ENCODE results near the gene ARHGEF4.

GRCh38 chr2:131092458-131093005, 255.8 kb downstream of the ARHGEF4 start:
- TF ChIP-seq POLR2A (IDR thresholded peaks at IDR 0.05; ENCODE audit: borderline replicate concordance, extremely low read depth, insufficient read depth, insufficient read length) (no peak), JUND (IDR thresholded peaks at IDR 0.05) (no peak), CTCF (IDR thresholded peaks at IDR 0.05 in 2 of 3, conservative IDR thresholded peaks at IDR 0.05 in 1 of 3; ENCODE audit: borderline replicate concordance in 1 of 3, insufficient read depth in 1 of 3, low read depth in 2 of 3, low read length in 2 of 3) (no peak), EZH2phosphoT487 (IDR thresholded peaks at IDR 0.05; ENCODE audit: borderline replicate concordance) (no peak), SIN3A (IDR thresholded peaks at IDR 0.05; ENCODE audit: low read depth) (peak; percentile 69; the same call in 1 of the 2 replicates), SP1 (IDR thresholded peaks at IDR 0.05; ENCODE audit: low read depth) (no peak), POLR2AphosphoS5 (IDR thresholded peaks at IDR 0.05; ENCODE audit: low read depth, low read length) (no peak), MAX (IDR thresholded peaks at IDR 0.05) (no peak)
- TF ChIP-seq, protein P1, sequence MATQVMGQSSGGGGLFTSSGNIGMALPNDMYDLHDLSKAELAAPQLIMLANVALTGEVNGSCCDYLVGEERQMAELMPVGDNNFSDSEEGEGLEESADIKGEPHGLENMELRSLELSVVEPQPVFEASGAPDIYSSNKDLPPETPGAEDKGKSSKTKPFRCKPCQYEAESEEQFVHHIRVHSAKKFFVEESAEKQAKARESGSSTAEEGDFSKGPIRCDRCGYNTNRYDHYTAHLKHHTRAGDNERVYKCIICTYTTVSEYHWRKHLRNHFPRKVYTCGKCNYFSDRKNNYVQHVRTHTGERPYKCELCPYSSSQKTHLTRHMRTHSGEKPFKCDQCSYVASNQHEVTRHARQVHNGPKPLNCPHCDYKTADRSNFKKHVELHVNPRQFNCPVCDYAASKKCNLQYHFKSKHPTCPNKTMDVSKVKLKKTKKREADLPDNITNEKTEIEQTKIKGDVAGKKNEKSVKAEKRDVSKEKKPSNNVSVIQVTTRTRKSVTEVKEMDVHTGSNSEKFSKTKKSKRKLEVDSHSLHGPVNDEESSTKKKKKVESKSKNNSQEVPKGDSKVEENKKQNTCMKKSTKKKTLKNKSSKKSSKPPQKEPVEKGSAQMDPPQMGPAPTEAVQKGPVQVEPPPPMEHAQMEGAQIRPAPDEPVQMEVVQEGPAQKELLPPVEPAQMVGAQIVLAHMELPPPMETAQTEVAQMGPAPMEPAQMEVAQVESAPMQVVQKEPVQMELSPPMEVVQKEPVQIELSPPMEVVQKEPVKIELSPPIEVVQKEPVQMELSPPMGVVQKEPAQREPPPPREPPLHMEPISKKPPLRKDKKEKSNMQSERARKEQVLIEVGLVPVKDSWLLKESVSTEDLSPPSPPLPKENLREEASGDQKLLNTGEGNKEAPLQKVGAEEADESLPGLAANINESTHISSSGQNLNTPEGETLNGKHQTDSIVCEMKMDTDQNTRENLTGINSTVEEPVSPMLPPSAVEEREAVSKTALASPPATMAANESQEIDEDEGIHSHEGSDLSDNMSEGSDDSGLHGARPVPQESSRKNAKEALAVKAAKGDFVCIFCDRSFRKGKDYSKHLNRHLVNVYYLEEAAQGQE (IDR thresholded peaks at IDR 0.05; ENCODE audit: low read depth): no peak

Data from HCT116 (cell line).